ENCODE measurements around the gene CELF4. TPM values are rescaled to one million over a fixed set of nuclear protein-coding genes. Genes with fewer than 3 reads are reported as not detected.

Gene CELF4
- total RNA-seq, 4 donors from 2014 or later = 0.16 to 0.59 TPM; not detected in 2

- WGBS, 2 donors = 46 to 57% methylated on average over 11 of the region's 11 CpGs
These were observed 306.8 kb downstream of the CELF4 start for GRCh38 chr18:37258819-37259218.

DNA sequence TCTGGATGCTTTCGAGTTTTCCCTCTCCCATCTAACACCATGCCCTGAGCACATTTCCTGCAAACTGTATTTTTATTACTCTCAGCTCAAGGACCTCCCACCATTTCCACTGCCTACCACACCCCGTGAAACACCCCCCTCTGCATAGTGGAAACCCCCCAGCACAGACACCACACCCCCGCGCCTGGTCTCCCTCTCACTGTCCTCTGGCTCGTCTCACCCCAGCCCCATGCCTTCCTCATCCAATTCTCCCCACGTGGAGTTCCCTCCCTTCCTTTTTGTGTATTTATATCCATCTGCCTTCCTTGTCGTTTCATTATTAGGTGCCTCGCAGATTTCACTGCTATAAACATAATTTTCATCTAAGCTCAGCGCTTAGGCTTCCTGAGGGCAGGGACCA is 307.5 kb downstream of the CELF4 start:
- no peak for TF ChIP-seq POLR2A (IDR thresholded peaks at IDR 0.05)
- TF ChIP-seq, protein P1, sequence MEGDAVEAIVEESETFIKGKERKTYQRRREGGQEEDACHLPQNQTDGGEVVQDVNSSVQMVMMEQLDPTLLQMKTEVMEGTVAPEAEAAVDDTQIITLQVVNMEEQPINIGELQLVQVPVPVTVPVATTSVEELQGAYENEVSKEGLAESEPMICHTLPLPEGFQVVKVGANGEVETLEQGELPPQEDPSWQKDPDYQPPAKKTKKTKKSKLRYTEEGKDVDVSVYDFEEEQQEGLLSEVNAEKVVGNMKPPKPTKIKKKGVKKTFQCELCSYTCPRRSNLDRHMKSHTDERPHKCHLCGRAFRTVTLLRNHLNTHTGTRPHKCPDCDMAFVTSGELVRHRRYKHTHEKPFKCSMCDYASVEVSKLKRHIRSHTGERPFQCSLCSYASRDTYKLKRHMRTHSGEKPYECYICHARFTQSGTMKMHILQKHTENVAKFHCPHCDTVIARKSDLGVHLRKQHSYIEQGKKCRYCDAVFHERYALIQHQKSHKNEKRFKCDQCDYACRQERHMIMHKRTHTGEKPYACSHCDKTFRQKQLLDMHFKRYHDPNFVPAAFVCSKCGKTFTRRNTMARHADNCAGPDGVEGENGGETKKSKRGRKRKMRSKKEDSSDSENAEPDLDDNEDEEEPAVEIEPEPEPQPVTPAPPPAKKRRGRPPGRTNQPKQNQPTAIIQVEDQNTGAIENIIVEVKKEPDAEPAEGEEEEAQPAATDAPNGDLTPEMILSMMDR (IDR thresholded peaks at IDR 0.05) = no peak
- no peak overlapping the region for H3K4me3 ChIP-seq (ENCODE audit: low read depth, poor library complexity, severe bottlenecking)
- DNase-seq (ENCODE audit: low spot score in 2 of 2) = no peak
- 30 to 32% methylated on average over 9 of the region's 9 CpGs for WGBS, 2 donors
- intact Hi-C loops (cut with DNase I; ENCODE audit: low total_unique reads) = no loop called here

More at GRCh38 chr18:37258819-37259218, 306.8 kb downstream of the CELF4 start:
- intact Hi-C loops (cut with DNase I; ENCODE audit: low total_unique reads) = no loop called here
- H3K4me3 ChIP-seq (ENCODE audit: low read depth, poor library complexity, severe bottlenecking) = no peak overlapping the region
- TF ChIP-seq, protein P1 (IDR thresholded peaks at IDR 0.05) = no peak
- no peak for TF ChIP-seq POLR2A (IDR thresholded peaks at IDR 0.05)
- no peak for DNase-seq (ENCODE audit: low spot score in 2 of 2)

DNA sequence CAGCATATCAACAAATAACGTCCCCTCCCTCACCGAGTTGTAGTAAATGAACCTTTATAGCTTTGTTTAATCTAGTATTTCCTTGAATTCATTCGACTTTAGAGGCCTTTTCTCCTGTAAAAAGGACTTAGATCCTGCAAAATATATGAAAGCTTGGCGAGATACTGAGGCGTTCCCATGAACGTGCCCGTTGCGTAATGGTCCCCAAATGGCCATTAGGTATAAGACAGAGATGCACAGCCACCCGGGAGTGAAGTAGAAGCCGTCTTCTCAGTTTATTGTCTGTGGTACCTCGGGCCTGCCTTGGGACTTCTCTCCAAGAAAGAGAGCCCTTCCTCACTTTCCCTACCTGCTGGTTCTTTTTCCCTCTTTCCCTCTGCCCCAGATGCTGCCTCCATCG is 310.6 kb downstream of the CELF4 start:
- intact Hi-C loops (cut with DNase I; ENCODE audit: low total_unique reads) = no loop called here
- TF ChIP-seq POLR2A (IDR thresholded peaks at IDR 0.05) = no peak
- TF ChIP-seq, protein P1 (IDR thresholded peaks at IDR 0.05) = no peak
- DNase-seq (ENCODE audit: low spot score in 2 of 2) = no peak
- WGBS, 2 donors = 78 to 82% methylated on average over 12 of the region's 12 CpGs
- no peak overlapping the region for H3K4me3 ChIP-seq (ENCODE audit: low read depth, poor library complexity, severe bottlenecking)

GRCh38 chr18:37254236-37254754 is 311.3 kb downstream of the CELF4 start:
- TF ChIP-seq, protein P1 (IDR thresholded peaks at IDR 0.05) = no peak
- TF ChIP-seq POLR2A (IDR thresholded peaks at IDR 0.05) = no peak
- intact Hi-C loops (cut with DNase I; ENCODE audit: low total_unique reads) = no loop called here
- DNase-seq (ENCODE audit: low spot score in 2 of 2) = no peak
- 7 to 11% methylated on average over 20 to 34 of the region's 49 CpGs for WGBS, 2 donors
- H3K4me3 ChIP-seq (ENCODE audit: low read depth, poor library complexity, severe bottlenecking) = no peak overlapping the region

DNA sequence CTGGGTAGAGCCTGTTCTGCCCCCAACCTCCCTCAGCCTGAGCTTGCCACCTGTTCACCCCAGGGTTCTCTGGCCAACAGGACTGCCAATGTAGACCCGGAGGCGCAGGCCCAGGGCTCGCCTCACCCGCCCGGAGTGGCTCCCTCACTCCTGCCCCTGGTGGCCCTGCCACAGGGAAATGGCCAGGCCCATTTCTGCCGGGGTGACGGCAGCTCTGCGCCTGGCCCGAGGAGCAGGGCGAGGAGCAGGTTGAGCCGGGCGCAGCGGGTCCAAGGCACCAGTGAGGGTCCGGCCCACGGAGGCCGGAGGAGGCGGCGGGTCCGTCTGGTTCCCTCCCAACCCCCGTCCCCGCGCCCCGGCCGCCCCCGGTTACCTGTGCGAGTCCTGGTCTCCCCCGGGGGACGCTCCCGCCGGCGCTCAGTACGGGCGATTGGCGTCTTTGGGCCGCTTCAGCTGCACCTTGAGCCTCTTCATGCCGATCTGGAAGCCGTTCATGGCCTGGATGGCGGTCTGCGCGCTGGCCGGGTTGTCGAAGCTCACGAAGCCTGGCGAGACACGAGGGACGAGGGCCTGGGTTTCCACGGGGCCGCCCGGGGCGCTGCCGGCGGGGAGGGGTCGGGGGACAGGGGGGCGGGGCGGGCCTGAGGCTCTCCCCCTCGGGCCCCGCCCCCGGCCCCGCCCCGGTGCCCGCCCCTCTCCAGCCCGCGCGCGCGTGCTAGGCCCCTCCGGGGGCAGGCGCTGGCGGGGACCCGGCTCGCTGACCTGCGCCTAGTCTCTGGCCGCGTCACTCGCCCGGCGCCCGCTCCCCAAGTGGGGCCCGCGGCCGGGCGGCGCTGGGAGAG is 312.0 kb downstream of the CELF4 start:
- DNase-seq (ENCODE audit: low spot score in 2 of 2) = no peak
- H3K4me3 ChIP-seq (ENCODE audit: low read depth, poor library complexity, severe bottlenecking) = no peak overlapping the region
- WGBS, 2 donors = 19 to 22% methylated on average over 14 to 22 of the region's 83 CpGs
- TF ChIP-seq POLR2A (IDR thresholded peaks at IDR 0.05) = no peak
- TF ChIP-seq, protein P1 (IDR thresholded peaks at IDR 0.05) = no peak
- intact Hi-C loops (cut with DNase I; ENCODE audit: low total_unique reads) = no loop called here

All from lower leg skin (tissue), 4 donors.